ENCODE measurements around the gene CHD9.

- TF ChIP-seq CTCF (IDR thresholded peaks at IDR 0.05) = no peak
- TF ChIP-seq SIN3A (IDR thresholded peaks at IDR 0.05; ENCODE audit: borderline replicate concordance, insufficient read depth, low read depth, low read length) = no peak
- TF ChIP-seq TCF7L2 (IDR thresholded peaks at IDR 0.05; ENCODE audit: low read depth, low read length) = no peak
Observed at GRCh38 chr16:53121043-53121620, 66.3 kb downstream of the CHD9 start.
